GM11168 (cell line): Measurements from ENCODE around the gene SEC23A.

Experiments used
- in situ Hi-C: fragments of 300-500 bp; cut with MboI; formaldehyde crosslinking; loops from one replicate; pipeline ENCODE4 v1.12.0; 2022; ENCODE audit warnings: low sequenced_read_pairs; ENCODE audit not compliant: unreplicated experiment

Gene SEC23A

DNA sequence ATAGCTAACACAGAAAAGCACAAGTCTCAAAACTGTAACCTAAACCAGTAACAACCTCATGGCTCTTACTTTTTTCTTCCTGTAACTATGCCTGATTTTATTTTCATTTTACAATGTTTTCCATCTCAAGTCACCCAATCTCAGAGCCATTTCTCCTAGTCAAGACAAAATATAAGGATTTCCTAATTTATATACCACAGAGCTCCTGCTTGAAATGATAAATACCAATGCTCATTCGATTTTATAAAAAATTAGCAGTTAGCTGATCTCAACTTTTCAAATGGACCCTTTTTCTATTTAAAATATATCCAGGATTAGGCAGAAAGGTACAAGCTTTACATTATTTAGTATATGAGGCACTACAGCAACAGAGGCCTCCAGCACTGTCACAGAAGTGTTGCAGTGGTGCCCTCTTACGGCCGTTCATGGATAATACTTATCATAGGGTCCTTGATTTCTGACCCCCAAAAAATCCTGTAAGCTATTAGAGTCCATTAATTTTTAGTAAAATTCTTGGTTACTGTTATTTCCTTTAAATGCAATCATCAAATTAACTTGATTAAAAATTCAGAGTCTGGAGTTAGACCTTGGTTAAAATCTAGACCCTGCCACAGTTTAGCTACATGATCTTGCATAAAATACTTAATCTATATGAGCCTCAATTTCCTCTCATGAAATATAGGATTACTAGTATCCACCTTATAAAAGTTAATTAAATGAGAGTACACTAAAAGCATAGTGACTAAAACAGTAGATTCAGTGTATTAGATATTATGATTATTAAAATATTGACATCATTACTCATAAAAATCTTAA is 68.3 kb downstream of the SEC23A start:
- in situ Hi-C loops = no loop called here

DNA sequence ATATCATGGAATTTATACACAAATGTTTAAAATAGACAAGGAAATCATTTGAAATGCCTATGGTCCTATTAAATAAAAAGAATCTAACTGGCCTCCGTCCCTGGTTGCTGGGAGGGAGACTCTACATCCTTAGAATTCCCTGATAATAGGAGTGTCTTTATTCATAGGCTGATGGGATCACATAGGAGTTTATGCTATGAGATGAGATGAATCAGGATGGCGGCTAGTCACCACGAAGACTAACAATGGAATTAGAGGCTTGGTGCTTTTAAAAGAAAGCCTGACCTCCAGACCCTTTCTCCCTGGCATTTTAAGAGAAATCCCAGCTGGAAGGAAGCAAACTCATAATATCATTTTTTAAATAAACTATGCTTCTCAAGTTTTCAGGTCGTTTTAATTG is 69.7 kb downstream of the SEC23A start:
- in situ Hi-C loops = no loop called here

DNA sequence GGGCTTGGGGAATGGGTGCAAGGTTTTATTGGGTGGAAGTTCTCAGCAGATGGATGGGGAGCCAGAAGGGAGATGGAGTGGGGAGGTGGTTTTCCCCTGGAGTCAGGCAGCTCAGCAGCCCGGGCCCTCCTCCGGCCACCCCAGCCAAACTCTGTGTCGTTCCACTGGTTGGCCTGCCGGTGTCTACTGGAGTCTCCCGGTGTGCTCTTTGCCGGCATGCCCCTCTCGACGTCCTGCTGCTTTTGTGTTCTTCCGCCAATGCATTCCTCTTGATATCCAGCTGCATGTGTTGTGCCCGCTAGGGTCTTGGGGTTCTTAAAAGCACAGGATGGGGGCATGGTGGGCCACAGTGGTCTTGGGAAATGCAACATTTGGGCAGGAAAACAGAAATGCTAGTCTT is 72.8 kb downstream of the SEC23A start:
- in situ Hi-C loops = no loop called here

DNA sequence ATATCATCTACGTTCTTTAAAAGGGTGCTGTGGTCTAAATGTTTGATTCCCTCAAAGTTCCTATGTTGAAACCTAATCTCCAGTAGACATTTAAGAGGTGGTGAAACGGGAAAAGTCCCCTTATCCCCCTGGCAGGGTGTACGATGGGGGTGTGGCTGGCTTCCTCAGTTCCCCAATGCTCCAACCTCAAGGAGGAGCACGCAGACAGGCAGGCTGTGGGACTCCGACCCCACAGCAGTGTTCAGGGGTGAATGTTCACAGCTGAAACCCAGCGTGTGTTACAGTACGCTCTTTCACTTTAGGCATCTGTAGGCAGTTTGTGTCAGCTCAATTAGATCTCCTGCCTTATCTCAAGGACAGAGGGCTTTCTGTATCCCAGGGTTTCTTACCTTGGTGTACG is 73.2 kb downstream of the SEC23A start:
- in situ Hi-C loops = no loop called here

DNA sequence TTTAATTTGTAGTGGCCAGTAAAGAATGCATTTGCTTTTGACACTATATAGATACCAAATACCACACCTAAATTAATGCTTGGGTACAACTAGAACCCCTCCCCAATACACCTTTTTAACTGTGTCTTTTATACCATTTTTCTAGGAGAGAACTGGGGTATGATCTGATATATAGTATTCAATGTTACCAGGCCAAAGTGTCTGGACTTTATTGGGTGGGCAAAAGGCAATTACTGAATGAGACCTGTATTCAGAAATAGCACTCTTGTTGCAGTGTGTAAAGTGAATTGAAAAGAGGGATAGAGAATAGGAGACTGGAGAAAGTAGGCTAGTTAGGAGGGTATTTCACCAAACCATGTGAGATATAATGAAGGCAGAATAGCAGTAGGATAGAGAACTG is 74.4 kb downstream of the SEC23A start:
- in situ Hi-C loops = no loop called here

DNA sequence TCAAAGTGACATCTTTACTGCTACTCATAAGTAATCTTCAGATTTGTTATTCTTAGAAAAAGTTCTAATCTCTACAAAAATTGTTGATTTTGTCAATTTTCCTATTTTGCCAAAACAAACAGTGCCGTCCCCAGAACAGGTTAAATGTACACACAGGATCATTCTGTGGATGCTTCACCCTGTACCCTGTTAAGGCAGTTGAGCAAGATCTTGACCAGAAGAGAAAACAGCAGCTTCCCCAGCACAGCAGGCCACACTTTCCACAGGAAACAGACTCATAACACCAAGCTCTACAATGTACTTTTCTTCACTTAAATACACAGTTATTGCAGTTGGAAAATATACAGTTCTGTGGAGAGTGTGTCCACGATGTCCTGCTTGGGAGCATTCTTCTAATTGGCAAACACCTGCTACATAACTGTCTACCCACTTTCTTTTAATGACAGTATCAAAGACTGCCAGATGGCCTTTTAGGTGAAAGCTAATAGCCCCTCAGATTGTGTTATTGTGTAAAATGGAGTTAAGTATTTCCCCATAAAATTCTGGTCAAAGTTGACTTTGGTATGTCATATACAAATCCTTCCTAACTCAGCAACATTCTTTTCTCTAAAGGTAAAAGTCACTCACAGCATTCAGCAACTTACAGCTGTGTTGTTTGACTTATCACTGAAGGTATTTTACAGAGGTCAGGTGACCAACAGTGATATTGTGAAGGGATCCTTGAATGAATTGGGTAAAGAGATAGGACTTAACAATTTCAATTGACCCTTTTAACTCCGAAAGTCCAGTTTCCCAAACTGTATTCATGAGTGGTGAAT is 77.0 kb downstream of the SEC23A start:
- in situ Hi-C loops = no loop called here

DNA sequence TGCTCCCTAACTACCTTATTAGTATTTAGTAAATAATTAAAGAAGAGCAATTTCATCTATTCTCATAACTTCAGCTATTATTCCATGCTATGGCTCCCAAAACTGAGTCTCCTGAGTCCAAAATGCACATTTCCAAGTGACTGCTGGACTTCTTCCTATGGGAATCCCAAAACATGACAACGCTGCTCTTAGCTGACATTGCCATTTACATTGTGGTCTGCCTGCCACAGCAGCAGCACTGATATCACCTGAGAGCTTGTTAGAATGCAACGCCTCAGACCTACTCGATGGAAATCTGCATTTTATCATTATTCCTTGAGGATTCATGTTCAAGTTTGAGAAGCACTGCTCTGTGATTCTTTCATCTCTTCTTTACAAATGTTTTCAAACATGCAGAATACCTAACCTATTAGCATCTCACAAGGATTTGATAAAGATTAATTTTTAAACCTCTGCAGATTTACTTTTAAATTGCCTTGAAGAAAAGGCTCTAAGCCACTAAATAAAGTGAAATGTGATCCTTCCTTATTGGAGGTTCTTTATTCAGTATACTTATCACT is 77.7 kb downstream of the SEC23A start:
- in situ Hi-C loops = no loop called here

DNA sequence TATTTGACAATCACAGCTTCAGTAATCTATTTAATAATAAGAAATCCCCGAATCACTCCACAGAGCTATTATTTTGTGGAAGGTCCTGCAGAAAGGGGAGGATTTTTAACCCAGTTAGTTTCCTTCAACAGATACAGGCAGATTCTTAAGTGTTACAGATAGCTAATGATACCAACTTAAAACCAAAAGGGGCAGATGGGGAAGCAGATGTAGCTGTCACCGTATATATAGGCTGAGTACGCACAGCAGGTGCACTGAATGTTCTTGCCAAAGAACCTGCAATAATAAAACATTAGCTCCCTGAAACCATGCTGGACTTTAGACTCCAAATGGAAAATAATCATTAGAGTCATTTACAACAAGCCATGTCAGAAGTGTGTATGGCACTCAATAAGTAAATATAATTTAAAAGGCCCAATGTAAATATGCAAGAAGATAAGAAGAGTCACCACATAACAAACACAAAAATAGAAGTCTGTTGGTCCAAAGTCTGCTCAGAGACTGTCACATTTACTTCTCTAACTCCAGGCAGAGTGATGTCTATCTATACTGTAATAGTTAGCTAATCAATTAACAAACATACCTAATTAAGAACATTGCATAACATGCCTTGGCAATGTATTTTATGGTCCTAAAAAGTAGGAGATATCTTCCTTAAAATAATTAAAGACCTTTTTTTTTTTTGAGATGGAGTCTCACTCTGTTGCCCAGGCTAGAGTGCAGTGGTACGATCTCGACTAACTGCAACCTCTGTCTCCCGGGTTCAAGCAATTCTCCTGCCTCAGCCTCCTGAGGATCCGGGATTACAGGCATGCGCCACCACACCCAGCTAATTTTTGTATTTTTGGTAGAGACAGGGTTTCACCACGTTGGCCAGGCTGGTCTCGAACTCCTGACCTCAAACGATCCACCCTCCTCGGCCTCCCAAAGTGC is 78.8 kb downstream of the SEC23A start:
- in situ Hi-C loops = loop anchor here (25.0 kb wide), 1 partner anchor 312 kb away; no protein-coding TSS in a partner anchor

DNA sequence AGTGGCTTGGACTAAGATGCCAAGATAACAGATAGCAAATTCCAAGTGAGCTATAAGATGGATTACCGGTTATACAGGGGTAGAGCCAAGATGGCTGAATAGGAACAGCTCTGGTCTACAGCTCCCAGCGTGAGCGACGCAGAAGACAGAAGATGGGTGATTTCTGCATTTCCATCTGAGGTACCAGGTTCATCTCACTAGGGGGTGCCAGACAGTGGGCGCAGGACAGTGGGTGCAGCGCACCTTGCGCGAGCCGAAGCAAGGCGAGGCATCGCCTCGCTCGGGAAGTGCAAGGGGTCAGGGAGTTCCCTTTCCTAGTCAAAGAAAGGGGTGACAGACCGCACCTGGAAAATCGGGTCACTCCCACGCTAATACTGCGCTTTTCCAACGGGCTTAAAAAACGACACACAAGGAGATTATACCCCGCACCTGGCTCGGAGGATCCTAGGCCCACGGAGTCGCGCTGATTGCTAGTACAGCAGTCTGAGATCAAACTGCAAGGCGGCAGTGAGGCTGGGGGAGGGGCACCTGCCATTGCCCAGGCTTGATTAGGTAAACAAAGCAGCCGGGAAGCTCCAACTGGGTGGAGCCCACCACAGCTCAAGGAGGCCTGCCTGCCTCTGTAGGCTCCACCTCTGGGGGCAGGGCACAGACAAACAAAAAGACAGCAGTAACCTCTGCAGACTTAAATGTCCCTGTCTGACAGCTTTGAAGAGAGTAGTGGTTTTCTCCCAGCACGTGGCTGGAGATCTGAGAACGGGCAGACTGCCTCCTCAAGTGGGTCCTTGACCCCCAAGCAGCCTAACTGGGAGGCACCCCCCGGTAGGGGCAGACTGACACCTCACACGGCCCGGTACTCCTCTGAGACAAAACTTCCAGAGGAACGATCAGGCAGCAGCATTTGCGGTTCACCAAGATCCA is 85.7 kb downstream of the SEC23A start:
- in situ Hi-C loops = loop anchor here (25.0 kb wide), 1 partner anchor 305 kb away; no protein-coding TSS in a partner anchor

DNA sequence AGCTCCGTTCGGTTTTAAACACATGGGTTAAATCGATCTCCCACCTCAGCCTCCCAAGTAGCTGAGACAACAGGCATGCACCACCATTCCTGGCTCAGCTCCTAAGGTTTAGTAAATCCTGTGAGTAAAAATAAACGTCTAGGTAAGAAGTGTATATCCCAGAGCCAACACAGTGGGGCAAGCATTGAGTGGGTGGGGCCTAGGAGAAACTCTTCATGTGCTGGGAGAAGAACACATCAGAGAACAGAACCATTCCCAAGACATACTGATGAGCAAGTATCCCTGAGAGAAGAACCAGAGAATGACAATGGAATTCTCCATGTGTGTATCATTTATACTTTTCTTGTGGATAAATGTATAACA is 86.3 kb downstream of the SEC23A start:
- in situ Hi-C loops = loop anchor here (25.0 kb wide), 1 partner anchor 304 kb away; no protein-coding TSS in a partner anchor

DNA sequence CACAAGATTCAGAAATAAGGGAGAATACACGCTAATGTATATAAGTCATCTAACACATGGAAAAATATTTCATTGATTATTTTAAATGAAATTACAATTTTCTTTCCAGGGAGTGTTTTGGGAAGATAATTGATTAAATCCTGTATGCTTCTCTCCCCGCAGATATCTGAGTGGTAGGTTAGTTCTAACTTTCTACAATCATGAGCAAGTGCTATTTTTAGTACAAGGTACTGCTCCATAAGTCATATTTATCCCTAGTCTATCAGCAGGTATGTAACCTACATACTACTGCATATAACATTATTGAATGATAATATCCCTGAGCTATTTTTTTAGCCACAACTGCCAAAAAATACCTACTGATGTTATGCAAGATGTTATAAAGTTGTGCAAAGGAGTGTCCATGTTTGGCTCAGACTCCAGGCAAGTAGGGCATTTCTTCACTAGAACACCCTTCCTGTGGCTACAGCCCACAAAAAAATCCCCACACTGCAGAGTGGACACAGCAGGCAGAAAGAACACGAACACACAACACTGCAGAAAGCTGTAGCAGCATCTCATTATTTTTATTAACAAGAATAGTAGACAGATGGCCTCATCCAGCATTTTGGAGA is 87.0 kb downstream of the SEC23A start:
- in situ Hi-C loops = loop anchor here (25.0 kb wide), 1 partner anchor 304 kb away; no protein-coding TSS in a partner anchor

DNA sequence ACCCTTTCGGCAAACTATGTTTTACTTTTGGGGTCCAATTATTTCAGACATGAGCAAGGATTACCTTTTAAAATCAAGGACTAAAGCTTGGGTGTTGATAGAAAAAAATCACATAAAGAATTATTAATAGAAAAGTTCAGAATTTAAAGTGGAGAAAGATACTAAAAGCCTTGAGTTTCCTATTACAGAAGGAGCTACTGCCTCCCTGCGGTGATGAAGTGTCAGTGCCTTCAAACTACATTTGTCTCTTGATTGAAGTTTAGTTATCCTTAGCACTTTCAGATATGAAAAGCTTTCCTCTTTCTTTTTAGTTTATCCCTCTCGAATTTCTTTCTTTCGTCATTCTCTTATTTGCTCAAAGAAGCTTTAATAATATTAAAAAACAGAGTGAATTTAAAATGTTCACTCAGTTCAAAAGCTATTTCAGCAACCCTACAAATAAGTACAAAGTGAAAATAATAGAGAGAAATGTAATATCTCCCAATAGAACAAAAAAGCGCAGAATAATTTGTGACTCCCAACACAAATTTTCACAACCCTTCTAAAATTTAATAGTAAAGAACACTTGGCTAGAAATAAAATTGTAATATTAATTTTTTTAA is 87.6 kb downstream of the SEC23A start:
- in situ Hi-C loops = loop anchor here (25.0 kb wide), 1 partner anchor 303 kb away; no protein-coding TSS in a partner anchor

DNA sequence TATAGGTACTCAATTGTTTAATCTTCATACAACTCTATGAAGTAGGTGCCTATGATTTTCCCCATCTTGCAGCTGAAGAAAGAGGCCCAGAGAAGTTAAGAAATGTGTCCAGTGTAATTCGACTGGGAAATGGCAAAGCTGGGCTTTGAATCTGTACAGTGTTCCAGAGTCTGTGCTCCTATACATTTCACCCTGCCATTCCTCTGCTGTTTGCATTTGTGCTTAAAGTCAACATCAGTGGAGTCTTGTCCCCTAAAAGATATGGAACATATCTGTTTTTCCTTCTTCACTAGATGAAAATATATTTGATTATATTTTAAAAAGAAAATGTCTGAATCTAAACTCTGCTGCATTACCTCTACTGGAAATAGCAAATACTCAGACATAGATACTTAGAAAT is 88.6 kb downstream of the SEC23A start:
- in situ Hi-C loops = loop anchor here (25.0 kb wide), 1 partner anchor 302 kb away; no protein-coding TSS in a partner anchor

DNA sequence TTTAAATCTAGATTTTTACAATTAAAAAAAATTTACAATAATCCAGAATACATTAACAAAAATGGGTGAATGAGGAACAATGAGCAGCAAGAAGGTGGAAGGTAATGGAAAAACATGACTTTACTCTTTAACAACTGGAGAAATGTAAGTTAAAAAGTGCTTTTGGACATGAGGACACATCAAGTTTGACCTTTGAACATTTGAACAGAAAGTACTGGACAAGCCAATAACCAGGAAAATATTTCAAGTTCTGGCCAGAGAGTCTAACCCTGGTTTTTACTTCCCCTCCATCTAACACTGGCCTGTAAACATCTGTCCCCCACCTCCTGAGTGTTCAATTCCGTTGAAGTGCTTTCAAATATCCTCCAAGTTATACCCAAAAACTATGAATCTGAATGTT is 94.1 kb downstream of the SEC23A start:
- in situ Hi-C loops = loop anchor here (25.0 kb wide), 1 partner anchor 297 kb away; no protein-coding TSS in a partner anchor

DNA sequence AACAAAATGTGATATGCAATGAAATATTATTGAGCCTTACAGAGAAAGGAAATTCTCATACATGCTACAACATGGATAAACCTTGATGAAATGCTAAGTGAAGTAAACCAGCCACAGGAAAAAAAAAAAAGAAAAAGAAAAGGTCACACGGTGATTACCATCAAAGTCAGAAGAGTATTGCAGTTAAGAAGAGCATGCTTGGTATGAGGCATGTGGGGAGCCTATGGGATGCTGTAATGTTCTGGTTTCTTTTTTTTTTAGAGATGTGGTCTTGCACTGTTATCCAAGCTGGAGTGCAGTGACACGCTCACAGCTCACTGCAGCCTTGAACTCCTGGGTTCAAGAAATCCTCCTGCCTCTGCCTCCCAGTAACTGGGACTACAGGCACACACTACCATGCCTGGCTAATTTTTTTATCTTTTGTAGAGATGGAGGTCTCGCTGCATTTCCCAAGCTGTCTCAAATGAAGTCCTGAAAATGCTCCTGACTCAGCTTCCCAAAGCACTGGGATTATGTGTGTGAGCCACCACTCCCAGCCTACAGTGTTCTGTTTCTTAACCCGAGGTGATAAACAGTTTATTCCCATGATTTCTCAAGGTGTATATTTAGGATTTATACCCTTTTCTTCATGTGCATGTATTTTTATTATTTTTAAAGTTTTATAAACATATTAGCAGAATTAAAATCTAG is 96.2 kb downstream of the SEC23A start:
- in situ Hi-C loops = loop anchor here (25.0 kb wide), 1 partner anchor 295 kb away; no protein-coding TSS in a partner anchor

DNA sequence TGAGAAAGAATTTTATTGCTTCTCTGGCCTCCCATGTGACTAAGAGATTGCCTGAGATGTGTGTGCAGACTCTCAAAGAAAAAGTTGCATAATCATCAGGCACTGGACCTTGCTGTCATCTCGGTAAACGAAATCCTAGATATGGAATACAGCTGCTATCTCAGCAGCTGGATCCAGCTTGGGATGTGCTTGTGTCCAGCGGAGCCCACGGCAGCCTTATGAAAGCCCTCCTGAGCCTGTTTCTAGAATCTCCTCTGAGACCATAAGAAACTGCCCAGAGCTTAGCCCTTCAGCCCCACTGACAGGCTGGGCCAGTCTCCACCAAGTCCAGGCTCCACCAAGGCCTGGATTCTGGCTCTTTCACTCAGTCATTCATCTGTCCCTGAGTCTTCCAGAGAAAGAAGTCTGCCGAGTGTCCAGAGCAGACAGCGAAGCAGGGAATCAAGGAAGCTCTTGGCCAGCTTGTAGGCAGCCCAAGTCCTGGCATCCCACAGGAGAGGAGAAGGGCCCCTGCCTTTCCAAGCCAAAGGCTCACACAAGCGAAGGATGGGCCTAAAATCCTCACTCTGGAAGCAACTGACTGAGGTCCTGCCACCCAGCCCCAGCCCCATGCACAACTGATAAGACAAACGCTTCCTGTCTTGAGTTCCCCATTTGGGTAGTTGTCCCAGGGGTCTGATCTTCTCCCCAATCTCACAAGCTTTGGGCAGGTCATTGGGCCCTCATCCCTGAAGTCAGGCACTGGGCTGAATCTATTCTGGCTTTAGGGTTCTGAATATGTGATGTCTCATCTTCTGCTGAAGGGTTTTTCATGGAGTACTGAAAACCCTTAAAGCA is 97.8 kb downstream of the SEC23A start:
- in situ Hi-C loops = loop anchor here (25.0 kb wide), 1 partner anchor 293 kb away; no protein-coding TSS in a partner anchor
